ENCODE results near the gene ABCA9.
"Not testable (repeated sequence)": the region's sequence is repeated elsewhere in the genome, so short reads cannot be mapped to it uniquely, and the experiment has no call there.

DNA sequence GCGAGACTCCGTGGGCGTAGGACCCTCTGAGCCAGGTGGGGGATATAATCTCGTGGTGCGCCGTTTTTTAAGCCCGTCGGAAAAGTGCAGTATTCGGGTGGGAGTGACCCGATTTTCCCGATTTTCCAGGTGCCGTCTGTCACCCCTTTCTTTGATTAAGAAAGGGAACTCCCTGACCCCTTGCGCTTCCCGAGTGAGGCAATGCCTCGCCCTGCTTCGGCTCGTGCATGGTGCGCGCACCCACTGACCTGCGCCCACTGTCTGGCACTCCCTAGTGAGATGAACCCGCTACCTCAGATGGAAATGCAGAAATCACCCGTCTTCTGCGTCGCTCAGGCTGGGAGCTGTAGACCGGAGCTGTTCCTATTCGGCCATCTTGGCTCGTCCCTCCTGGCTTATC lies 56.0 kb downstream of the ABCA9 start:
- TF ChIP-seq CTCF, POLR2A (IDR thresholded peaks at IDR 0.05): not testable (repeated sequence)

All from adrenal gland (tissue), 5 donors.